H9 (cell line): ENCODE results near the gene SLC15A5. TPM values are rescaled to one million over a fixed set of nuclear protein-coding genes. Genes with fewer than 3 reads are reported as not detected.

Experiments used
- DNase-seq: peaks from one replicate; pipeline ENCODE4 v3.0.0-alpha.2; 2017
- H2AFZ ChIP-seq: one replicate; pipeline ENCODE4 v1.6.1; 2013; ENCODE audit warnings: mild to moderate bottlenecking, low read length, control low read depth, moderate library complexity
- H2AK5ac ChIP-seq: 2 replicates; pipeline ENCODE4 v1.6.1; 2013; ENCODE audit warnings: low read length, control low read depth, mixed read lengths; ENCODE audit not compliant: insufficient read length
- H2BK120ac ChIP-seq: one replicate; pipeline ENCODE4 v1.6.1; 2013; ENCODE audit warnings: low read depth, mild to moderate bottlenecking, low read length, control low read depth, inconsistent platforms; ENCODE audit not compliant: poor library complexity, severe bottlenecking
- H2BK12ac ChIP-seq: 2 replicates; pipeline ENCODE4 v1.6.1; 2013; ENCODE audit warnings: low read length, control low read depth, mixed read lengths, low read depth; ENCODE audit not compliant: insufficient read length
- H2BK15ac ChIP-seq: 2 replicates; pipeline ENCODE4 v1.6.1; 2013; ENCODE audit warnings: low read depth, low read length, control low read depth
- H2BK20ac ChIP-seq: one replicate; pipeline ENCODE4 v1.6.1; 2013; ENCODE audit warnings: low read depth, mild to moderate bottlenecking, low read length, control low read depth, inconsistent platforms; ENCODE audit not compliant: poor library complexity, severe bottlenecking
- H2BK5ac ChIP-seq: 2 replicates; pipeline ENCODE4 v1.6.1; 2013; ENCODE audit warnings: low read length, control low read depth, mixed read lengths; ENCODE audit not compliant: insufficient read length
- H3K14ac ChIP-seq: 2 replicates; pipeline ENCODE4 v1.6.1; 2013; ENCODE audit warnings: low read length, control low read depth; ENCODE audit not compliant: insufficient read depth
- H3K18ac ChIP-seq: 2 replicates; pipeline ENCODE4 v1.6.1; 2013; ENCODE audit warnings: low read depth, mild to moderate bottlenecking, mixed read lengths, low read length, control low read depth; ENCODE audit not compliant: insufficient read length
- H3K23ac ChIP-seq: 2 replicates; pipeline ENCODE4 v1.6.1; 2013; ENCODE audit warnings: low read length, control low read depth, mixed read lengths, low read depth; ENCODE audit not compliant: insufficient read length
- H3K23me2 ChIP-seq: 2 replicates; pipeline ENCODE4 v1.6.1; 2013; ENCODE audit warnings: low read depth, mild to moderate bottlenecking, mixed read lengths, low read length, control low read depth; ENCODE audit not compliant: insufficient read length, poor library complexity, severe bottlenecking
- H3K27ac ChIP-seq: 2 replicates; pipeline ENCODE4 v1.5.1; 2013; ENCODE audit warnings: low read length, control low read depth, mixed read lengths, low read depth; ENCODE audit not compliant: insufficient read length
- H3K27me3 ChIP-seq: 2 replicates; pipeline ENCODE4 v1.6.1; 2013; ENCODE audit warnings: low read length, control low read depth, inconsistent platforms; ENCODE audit not compliant: insufficient read depth
- H3K4ac ChIP-seq: 2 replicates; pipeline ENCODE4 v1.6.1; 2013; ENCODE audit warnings: low read depth, mild to moderate bottlenecking, control low read depth, inconsistent platforms, low read length, moderate library complexity
- H3K4me1 ChIP-seq: 2 replicates; pipeline ENCODE4 v1.6.1; 2013; ENCODE audit warnings: low read length, control low read depth, inconsistent platforms; ENCODE audit not compliant: insufficient read depth
- H3K4me2 ChIP-seq: 2 replicates; pipeline ENCODE4 v1.6.1; 2013; ENCODE audit warnings: low read length, control low read depth, mixed read lengths; ENCODE audit not compliant: insufficient read length, insufficient read depth
- H3K56ac ChIP-seq: 2 replicates; pipeline ENCODE4 v1.6.1; 2013; ENCODE audit warnings: low read depth, mild to moderate bottlenecking, mixed read lengths, low read length, control low read depth; ENCODE audit not compliant: insufficient read length
- H3K79me1 ChIP-seq: 2 replicates; pipeline ENCODE4 v1.6.1; 2013; ENCODE audit warnings: low read depth, mild to moderate bottlenecking, moderate library complexity, low read length, control low read depth, inconsistent platforms; ENCODE audit not compliant: insufficient read depth, poor library complexity, severe bottlenecking
- H3K79me2 ChIP-seq: 2 replicates; pipeline ENCODE4 v1.6.1; 2013; ENCODE audit warnings: low read length, control low read depth, inconsistent platforms; ENCODE audit not compliant: insufficient read depth
- H3K9ac ChIP-seq: 2 replicates; pipeline ENCODE4 v1.6.1; 2013; ENCODE audit warnings: low read length, control low read depth, mixed read lengths; ENCODE audit not compliant: insufficient read length; ENCODE audit errors: extremely low read depth
- H3K9me3 ChIP-seq: one replicate; pipeline ENCODE4 v1.6.1; 2013; ENCODE audit warnings: low read depth, low read length, inconsistent platforms; ENCODE audit not compliant: control insufficient read depth
- H3T11ph ChIP-seq: one replicate; pipeline ENCODE4 v1.6.1; 2013; ENCODE audit warnings: mild to moderate bottlenecking, low read length, control low read depth, inconsistent platforms
- H4K20me1 ChIP-seq: one replicate; pipeline ENCODE4 v1.6.1; 2013; ENCODE audit not compliant: control insufficient read depth, insufficient read length, insufficient read depth
- H4K5ac ChIP-seq: 2 replicates; pipeline ENCODE4 v1.6.1; 2013; ENCODE audit warnings: low read depth, mild to moderate bottlenecking, mixed read lengths, low read length, control low read depth; ENCODE audit not compliant: insufficient read length
- H4K8ac ChIP-seq: replicated peaks from 2 replicates; pipeline ENCODE4 v1.6.1; 2013; ENCODE audit warnings: low read length, control low read depth, mixed read lengths, low read depth; ENCODE audit not compliant: insufficient read length
- H4K91ac ChIP-seq: 2 replicates; pipeline ENCODE4 v1.6.1; 2013; ENCODE audit warnings: low read depth, mild to moderate bottlenecking, moderate library complexity, mixed read lengths, low read length, control low read depth; ENCODE audit not compliant: insufficient read length
- H3K27ac Mint-ChIP-seq, 3 experiments: 2 replicates in 2 of 3; 3 replicates in 1 of 3; pipeline ENCODE4 v1.8.0; 2020 to 2021; ENCODE audit warnings: mixed read lengths in 3 of 3, mild to moderate bottlenecking in 1 of 3, moderate library complexity in 1 of 3
- H3K27me3 Mint-ChIP-seq: 2 replicates; pipeline ENCODE4 v1.8.0; 2021; ENCODE audit warnings: low read depth, mild to moderate bottlenecking, moderate library complexity, mixed read lengths
- H3K36me3 Mint-ChIP-seq, 3 experiments: 2 replicates in 2 of 3; 3 replicates in 1 of 3; pipeline ENCODE4 v1.8.0; 2020 to 2021; ENCODE audit warnings: low read depth in 3 of 3, mixed read lengths in 3 of 3; ENCODE audit not compliant: insufficient read depth in 1 of 3
- H3K4me1 Mint-ChIP-seq, 2 experiments: 2 replicates each; pipeline ENCODE4 v1.8.0; 2020; ENCODE audit warnings: mixed read lengths in 2 of 2
- H3K4me3 Mint-ChIP-seq, 2 experiments: 2 replicates in 1 of 2; 3 replicates in 1 of 2; pipeline ENCODE4 v1.8.0; 2020 to 2021; ENCODE audit warnings: mild to moderate bottlenecking in 2 of 2, mixed read lengths in 2 of 2, moderate library complexity in 1 of 2
- H3K9me3 Mint-ChIP-seq, 2 experiments: 2 replicates in 1 of 2; 3 replicates in 1 of 2; pipeline ENCODE4 v1.8.0; 2020; ENCODE audit warnings: mild to moderate bottlenecking in 2 of 2, mixed read lengths in 2 of 2, moderate library complexity in 1 of 2
- total RNA-seq: library from RNA; stranded (reverse); gene quantifications from 2 replicates; pipeline ENCODE4 v1.2.1, GENCODE V29; 2021
- TF ChIP-seq, protein P1 (sequence below): fragments of 200-600 bp; sonication (generic); conservative IDR thresholded peaks from 3 replicates; pipeline ENCODE4 v1.8.0; 2021; ENCODE audit warnings: antibody characterized with exemption, mild to moderate bottlenecking

SLC15A5 gene
- total RNA-seq, 1 experiment from 2014 or later, result not detected

DNA sequence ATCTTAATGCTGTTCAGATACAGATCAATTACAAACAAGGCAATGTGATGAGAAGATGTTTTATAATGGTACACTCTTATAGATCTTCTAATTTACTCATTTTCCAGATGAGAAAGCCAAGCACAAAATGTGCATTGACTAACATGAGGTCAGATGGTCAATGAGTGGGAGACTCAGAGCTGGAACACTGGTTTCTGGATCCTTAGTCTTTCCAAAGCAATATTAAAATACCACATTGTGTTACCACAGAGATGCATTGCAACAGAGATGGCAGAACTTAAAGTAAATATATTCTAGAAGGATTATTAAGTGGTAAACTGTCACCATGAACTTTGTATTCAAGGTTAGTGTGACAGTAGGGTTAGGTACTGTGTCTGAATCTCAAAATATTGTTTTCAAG is 113.6 kb downstream of the SLC15A5 start:
- Histone ChIP-seq H4K20me1 (no peaks in the 10 kb centered on the region), H2AFZ (no peak overlapping the region), H3K14ac (no peak overlapping the region), H3K9me3 (no peaks in the 10 kb centered on the region), H2BK120ac (no peak overlapping the region), H3K4me1 (peaks cover 2% of the 10 kb centered on the region), H2BK20ac (no peak overlapping the region), H3K23ac (no peak overlapping the region), H3K4me2 (no peak overlapping the region), H3K4ac (no peak overlapping the region), H2BK5ac (no peak overlapping the region), H4K91ac (no peak overlapping the region), H3K79me2 (no peaks in the 10 kb centered on the region), H3K18ac (no peak overlapping the region), H3K23me2 (no peaks in the 10 kb centered on the region), H3K56ac (no peak overlapping the region), H2BK15ac (no peak overlapping the region), H3K9ac (no peak overlapping the region), H2AK5ac (no peak overlapping the region), H3K27me3 (no peaks in the 10 kb centered on the region), H2BK12ac (no peak overlapping the region), H3K27ac (no peak overlapping the region), H3T11ph (no peak overlapping the region), H4K5ac (no peak overlapping the region), H4K8ac (no peak overlapping the region), H3K79me1 (no peaks in the 10 kb centered on the region)
- TF ChIP-seq, protein P1, sequence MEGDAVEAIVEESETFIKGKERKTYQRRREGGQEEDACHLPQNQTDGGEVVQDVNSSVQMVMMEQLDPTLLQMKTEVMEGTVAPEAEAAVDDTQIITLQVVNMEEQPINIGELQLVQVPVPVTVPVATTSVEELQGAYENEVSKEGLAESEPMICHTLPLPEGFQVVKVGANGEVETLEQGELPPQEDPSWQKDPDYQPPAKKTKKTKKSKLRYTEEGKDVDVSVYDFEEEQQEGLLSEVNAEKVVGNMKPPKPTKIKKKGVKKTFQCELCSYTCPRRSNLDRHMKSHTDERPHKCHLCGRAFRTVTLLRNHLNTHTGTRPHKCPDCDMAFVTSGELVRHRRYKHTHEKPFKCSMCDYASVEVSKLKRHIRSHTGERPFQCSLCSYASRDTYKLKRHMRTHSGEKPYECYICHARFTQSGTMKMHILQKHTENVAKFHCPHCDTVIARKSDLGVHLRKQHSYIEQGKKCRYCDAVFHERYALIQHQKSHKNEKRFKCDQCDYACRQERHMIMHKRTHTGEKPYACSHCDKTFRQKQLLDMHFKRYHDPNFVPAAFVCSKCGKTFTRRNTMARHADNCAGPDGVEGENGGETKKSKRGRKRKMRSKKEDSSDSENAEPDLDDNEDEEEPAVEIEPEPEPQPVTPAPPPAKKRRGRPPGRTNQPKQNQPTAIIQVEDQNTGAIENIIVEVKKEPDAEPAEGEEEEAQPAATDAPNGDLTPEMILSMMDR, result no peak
- Mint-ChIP-seq H3K27me3 (peaks cover 2% of the 10 kb centered on the region; the same call in 1 of the 2 replicates), H3K27ac (no peak overlapping the region), H3K4me3 (no peak overlapping the region), H3K36me3 (no peaks in the 10 kb centered on the region), H3K9me3 (no peaks in the 10 kb centered on the region; a peak in 1 of 5 replicates), H3K4me1 (peaks cover 7% of the 10 kb centered on the region in 2 experiments)
- no peak for DNase-seq
